Measurements from ENCODE around the gene COA8.

GRCh38 chr14:103624860-103625259, 62.1 kb downstream of the COA8 start:
- TF ChIP-seq JUN (IDR thresholded peaks at IDR 0.05; ENCODE audit: low read depth, low read length) (no peak), CTCF (IDR thresholded peaks at IDR 0.05; ENCODE audit: control extremely low read depth in 1 of 3, insufficient read depth in 1 of 3, low read depth in 1 of 3, low read length in 3 of 3) (no peak), CREB1 (IDR thresholded peaks at IDR 0.05) (no peak), POLR2A (IDR thresholded peaks at IDR 0.05; ENCODE audit: control extremely low read depth in 1 of 2, low read depth in 2 of 2, low read length in 2 of 2) (no peak), CEBPB (IDR thresholded peaks at IDR 0.05; ENCODE audit: low read depth, low read length) (no peak), ATF3 (IDR thresholded peaks at IDR 0.05; ENCODE audit: insufficient read depth, low read depth, low read length) (no peak), RAD21 (IDR thresholded peaks at IDR 0.05 in 1 of 2, conservative IDR thresholded peaks at IDR 0.05 in 1 of 2; ENCODE audit: low read depth in 2 of 2, low read length in 2 of 2) (no peak), SUZ12 (IDR thresholded peaks at IDR 0.05; ENCODE audit: low read length) (no peak), TBP (IDR thresholded peaks at IDR 0.05; ENCODE audit: low read depth, low read length) (no peak), TAF1 (IDR thresholded peaks at IDR 0.05; ENCODE audit: low read depth, low read length) (no peak), SIN3A (conservative IDR thresholded peaks at IDR 0.05 in 1 of 2, IDR thresholded peaks at IDR 0.05 in 1 of 2; ENCODE audit: low read depth in 1 of 2, low read length in 2 of 2) (no peak)

All from H1 (cell line).